Skeletal muscle satellite cell (primary cell): ENCODE data around the gene PRKD2.

Experiments
- H3K27me3 ChIP-seq: 2 replicates; pipeline ENCODE4 v1.7.0; 2013; ENCODE audit warnings: low read length; ENCODE audit not compliant: control insufficient read depth, insufficient read depth
- H3K36me3 ChIP-seq: 2 replicates; pipeline ENCODE4 v1.7.0; 2013; ENCODE audit warnings: mild to moderate bottlenecking, control low read depth, low read length; ENCODE audit not compliant: insufficient read depth
- H3K4me1 ChIP-seq: 2 replicates; pipeline ENCODE4 v1.7.0; 2013; ENCODE audit warnings: low read length; ENCODE audit not compliant: control insufficient read depth, insufficient read depth
- H3K4me2 ChIP-seq: 2 replicates; pipeline ENCODE4 v1.7.0; 2013; ENCODE audit warnings: mild to moderate bottlenecking, low read length
- H3K4me3 ChIP-seq: 2 replicates; pipeline ENCODE4 v1.7.0; 2013; ENCODE audit warnings: low read length
- H3K9ac ChIP-seq: 2 replicates; pipeline ENCODE4 v1.7.0; 2013; ENCODE audit warnings: mild to moderate bottlenecking, low read depth, low read length, moderate library complexity
- H3K9me3 ChIP-seq: replicated peaks from 2 replicates; pipeline ENCODE4 v1.7.0; 2013; ENCODE audit warnings: mild to moderate bottlenecking, control low read depth, low read length

Gene PRKD2

DNA sequence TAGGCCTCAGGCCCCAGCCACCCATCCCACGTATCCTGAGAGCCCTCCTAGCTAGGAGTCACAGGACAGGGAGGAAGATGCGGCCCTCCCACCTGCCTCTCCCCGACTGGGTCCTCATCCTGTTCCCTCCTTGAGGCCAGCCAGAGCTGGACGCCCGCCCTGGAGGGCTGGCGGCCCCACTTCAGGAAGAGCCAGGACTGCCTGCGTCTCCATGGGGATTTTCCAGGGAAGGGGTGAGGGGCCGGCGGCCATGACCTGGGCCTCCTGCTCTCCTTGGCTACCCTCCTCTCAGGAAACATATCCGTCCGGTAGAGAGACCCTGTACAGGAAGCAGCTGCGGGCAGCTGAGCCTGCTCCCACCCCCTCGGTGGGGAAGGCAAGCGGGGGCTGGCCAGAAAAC is 11.3 kb upstream of the PRKD2 start:
- no peak overlapping the region for H3K4me3 ChIP-seq
- H3K36me3 ChIP-seq = peaks cover 91% of the 10 kb centered on the region
- no peaks in the 10 kb centered on the region for H3K27me3 ChIP-seq
- no peaks in the 10 kb centered on the region for H3K9me3 ChIP-seq
- no peak overlapping the region for H3K9ac ChIP-seq
- no peak overlapping the region for H3K4me2 ChIP-seq
- H3K4me1 ChIP-seq = peaks cover 32% of the 10 kb centered on the region

DNA sequence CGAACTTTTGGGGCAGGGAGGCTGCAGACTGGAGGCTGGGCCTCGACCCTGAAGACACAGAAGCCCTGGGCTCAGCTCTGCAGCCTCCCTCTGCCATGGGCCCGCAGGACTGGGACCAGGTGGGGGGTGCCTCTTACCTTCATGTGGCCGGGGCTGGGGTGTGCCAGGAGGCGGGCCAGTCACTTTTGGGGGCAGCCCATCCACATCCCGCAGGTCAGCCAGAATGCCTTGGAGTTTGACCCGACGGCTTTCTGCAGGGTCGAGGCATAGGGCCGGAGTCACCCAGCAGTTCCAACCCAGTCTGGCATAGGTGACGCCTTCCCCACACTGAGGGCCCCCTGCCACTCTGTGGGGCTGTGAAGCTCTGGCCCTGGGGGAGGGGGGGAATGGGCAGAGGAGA is 10.8 kb upstream of the PRKD2 start:
- Histone ChIP-seq H3K27me3 (no peaks in the 10 kb centered on the region), H3K4me1 (peaks cover 31% of the 10 kb centered on the region), H3K4me2 (no peak overlapping the region), H3K4me3 (no peak overlapping the region), H3K9me3 (no peaks in the 10 kb centered on the region), H3K36me3 (peaks cover 91% of the 10 kb centered on the region), H3K9ac (no peak overlapping the region)

DNA sequence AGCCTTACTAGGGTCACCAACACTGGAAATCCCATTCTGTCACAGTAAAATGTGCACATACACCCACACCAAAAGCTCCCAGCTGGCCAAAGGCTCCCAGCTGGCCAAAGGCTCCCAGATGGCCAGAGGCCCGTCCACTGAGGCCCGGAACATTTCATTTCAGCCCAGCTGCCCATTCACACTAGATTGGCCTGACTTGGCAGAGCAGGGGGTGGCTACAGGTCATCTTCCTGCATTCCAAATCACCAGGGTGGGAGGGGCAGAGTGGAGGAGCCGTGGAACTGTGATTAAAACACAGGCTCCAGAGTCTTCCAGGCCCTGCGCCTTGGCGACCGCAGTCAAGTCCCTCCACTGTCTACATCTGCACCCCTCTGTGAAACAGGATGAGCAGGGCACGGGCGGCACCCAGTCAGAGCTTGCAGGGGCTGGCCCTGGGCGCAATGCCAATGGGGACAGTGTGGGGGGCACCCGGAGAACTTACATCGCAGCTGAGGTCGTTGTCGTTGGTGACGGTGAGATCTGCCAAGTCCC is 10.1 kb upstream of the PRKD2 start:
- H3K36me3 ChIP-seq = peaks cover 91% of the 10 kb centered on the region
- peaks cover 25% of the 10 kb centered on the region for H3K4me1 ChIP-seq
- no peak overlapping the region for H3K9ac ChIP-seq
- H3K4me2 ChIP-seq = no peak overlapping the region
- H3K9me3 ChIP-seq = no peaks in the 10 kb centered on the region
- H3K4me3 ChIP-seq = no peak overlapping the region
- no peaks in the 10 kb centered on the region for H3K27me3 ChIP-seq

DNA sequence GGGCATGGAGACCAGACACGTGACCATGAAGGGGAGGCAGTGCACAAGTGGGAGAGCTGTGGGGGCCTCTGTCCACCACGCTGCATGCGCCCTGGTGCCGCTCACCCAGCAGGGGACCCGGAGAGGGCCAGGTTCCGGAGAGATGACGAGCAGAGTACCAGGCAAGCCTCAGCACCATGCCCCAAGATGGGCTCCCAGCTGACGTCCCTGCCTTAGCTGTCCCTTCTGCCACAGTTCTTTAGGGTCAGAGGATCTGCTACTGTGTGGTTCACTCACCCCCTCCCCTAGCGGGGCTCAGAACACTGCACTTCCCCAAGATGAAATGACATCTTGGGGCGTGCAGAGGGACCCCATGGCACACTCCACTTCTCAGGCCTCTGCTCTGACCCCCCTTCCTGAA is 9.6 kb upstream of the PRKD2 start:
- Histone ChIP-seq H3K9ac (no peak overlapping the region), H3K36me3 (peaks cover 91% of the 10 kb centered on the region), H3K4me2 (no peak overlapping the region), H3K4me1 (peaks cover 20% of the 10 kb centered on the region), H3K4me3 (no peak overlapping the region), H3K27me3 (no peaks in the 10 kb centered on the region), H3K9me3 (no peaks in the 10 kb centered on the region)

DNA sequence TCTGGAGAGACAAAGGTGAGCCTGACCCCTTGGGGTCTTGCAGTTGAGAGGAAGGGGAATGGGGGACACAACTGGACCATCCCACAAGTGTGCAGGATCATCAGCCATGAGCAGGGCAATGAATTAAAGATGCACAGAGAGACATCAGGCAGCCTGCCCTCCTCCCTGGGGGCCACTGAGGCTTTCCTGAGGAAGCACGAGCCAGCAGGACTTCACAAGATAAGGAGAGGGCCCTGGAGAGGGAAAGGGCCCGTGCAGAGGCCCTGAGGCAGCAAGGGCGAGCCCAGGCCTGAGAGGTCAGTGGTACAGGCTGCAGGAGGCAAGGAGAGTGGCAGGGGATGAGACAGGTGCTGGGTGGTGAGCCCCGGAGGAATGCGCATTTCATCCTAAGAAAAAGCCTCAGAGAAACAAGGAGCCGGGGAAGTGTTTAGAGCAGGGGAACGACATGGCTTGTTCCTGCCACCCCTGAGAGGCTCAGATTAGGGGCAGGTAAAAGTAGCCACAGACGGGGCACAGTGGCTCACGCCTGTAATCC is 9.0 kb upstream of the PRKD2 start:
- Histone ChIP-seq H3K4me1 (peaks cover 14% of the 10 kb centered on the region), H3K4me2 (no peak overlapping the region), H3K4me3 (no peak overlapping the region), H3K9ac (no peak overlapping the region), H3K36me3 (peaks cover 94% of the 10 kb centered on the region), H3K27me3 (no peaks in the 10 kb centered on the region), H3K9me3 (no peaks in the 10 kb centered on the region)

DNA sequence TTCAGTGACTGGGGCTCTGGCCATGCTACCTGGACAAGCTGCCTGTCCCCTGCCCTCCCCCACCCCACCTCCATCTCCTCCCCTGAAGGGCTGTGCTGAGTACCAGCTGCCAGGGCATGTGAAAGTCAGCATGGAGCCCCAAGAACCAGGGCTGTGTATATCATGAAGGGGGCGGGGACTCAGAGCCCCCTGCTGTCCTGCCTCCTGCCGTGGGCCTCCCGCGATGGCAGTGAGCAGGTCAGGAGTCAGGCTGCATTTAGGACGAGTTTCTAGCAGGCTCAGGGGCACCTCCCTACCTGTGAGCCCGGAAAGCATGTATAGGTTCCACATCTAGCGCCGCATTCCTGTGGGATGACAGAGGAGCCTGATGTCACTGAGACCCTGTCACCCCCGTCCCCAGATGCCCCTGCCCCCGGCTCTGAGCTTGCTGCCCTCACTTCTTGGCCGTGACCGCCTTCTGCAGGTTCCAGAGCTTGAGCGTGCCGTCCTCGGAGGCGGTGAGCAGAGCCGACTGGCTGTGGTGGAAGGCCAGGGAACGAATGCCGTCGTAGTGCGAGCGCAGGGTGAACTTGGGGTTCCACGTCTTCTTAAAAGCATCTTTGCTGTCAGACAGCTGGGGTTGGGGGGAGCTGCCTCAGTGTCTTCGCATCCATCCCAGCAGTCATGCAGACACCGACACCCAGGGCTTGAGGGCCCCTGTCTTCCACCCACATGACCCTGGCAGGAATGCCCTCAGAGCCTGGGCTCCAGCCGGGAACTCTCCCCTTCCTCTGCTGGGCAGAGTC is 8.3 kb upstream of the PRKD2 start:
- H3K9me3 ChIP-seq = no peaks in the 10 kb centered on the region
- H3K9ac ChIP-seq = no peak overlapping the region
- H3K36me3 ChIP-seq = peaks cover 94% of the 10 kb centered on the region
- no peak overlapping the region for H3K4me3 ChIP-seq
- H3K4me2 ChIP-seq = no peak overlapping the region
- H3K4me1 ChIP-seq = peaks cover 7% of the 10 kb centered on the region
- no peaks in the 10 kb centered on the region for H3K27me3 ChIP-seq

DNA sequence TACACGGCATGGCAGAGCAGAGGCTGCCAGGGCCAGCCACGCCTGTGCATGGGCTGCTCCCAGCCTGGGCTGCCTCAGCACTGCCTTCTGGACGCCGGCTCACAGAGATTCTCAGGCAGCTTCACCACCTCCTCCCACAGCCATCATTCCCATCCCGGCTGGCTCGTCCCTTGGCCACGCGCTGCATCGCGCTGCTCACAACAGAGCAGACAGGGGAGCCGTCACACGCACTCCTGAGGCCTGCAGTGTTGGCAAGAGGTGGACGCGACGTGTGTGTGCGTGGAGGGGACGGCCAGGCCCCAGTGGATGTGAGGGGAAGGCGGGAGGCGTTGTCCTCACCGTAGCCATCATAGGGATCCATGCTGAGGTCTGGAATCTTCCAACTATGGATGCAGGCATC is 7.6 kb upstream of the PRKD2 start:
- Histone ChIP-seq H3K36me3 (peaks cover 92% of the 10 kb centered on the region), H3K4me3 (no peak overlapping the region)

DNA sequence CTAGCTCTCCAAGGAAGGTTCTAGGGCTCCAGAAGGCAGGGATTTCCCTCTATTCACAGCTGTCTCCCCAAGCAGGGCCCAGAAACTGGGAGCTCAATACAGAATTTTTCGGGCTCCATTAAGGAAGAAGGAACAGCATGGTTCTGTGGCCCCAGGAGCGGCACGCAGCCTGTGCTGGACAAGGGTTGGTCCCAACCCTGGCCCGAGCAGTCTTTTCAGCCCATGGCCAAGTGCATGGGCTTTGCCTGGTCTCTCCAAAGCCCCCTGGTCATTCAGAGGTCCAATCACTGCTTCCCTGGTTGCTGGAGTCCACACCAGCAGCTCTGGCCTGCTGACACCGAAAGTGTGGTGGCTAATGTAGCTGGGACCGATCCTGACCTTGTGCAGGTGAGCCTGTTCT is 6.6 kb upstream of the PRKD2 start:
- Histone ChIP-seq H3K4me2 (no peak overlapping the region), H3K27me3 (no peaks in the 10 kb centered on the region), H3K9ac (no peak overlapping the region), H3K4me1 (peaks cover 7% of the 10 kb centered on the region), H3K36me3 (peaks cover 90% of the 10 kb centered on the region), H3K9me3 (no peaks in the 10 kb centered on the region), H3K4me3 (no peak overlapping the region)

More for the DNA sequence above, 7.6 kb upstream of the PRKD2 start:
- Histone ChIP-seq H3K9me3 (no peaks in the 10 kb centered on the region), H3K27me3 (no peaks in the 10 kb centered on the region), H3K4me1 (peaks cover 7% of the 10 kb centered on the region), H3K9ac (no peak overlapping the region), H3K4me2 (no peak overlapping the region)

DNA sequence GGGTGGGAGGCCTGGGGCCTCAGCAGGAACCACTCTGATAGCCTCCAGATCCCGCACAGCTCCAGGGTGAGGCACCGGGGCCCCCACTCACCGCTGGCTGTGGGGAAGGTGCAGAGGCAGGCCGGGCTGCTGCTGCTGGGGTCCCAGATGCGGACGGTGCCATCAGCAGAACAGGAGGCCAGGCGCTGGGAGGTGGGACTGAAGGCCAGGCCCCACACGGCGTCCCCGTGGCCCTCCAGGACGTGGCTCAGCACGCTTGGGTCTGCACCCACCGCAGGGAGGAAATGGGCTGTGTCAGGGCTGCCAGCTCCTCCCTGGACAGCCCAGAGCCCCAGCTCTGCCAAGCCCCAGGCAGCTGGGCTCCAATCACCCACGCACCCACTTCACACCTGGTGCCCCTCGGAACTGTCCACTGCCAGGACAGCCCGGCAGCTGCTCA is 6.1 kb upstream of the PRKD2 start:
- H3K9ac ChIP-seq = no peak overlapping the region
- H3K36me3 ChIP-seq = peaks cover 86% of the 10 kb centered on the region

DNA sequence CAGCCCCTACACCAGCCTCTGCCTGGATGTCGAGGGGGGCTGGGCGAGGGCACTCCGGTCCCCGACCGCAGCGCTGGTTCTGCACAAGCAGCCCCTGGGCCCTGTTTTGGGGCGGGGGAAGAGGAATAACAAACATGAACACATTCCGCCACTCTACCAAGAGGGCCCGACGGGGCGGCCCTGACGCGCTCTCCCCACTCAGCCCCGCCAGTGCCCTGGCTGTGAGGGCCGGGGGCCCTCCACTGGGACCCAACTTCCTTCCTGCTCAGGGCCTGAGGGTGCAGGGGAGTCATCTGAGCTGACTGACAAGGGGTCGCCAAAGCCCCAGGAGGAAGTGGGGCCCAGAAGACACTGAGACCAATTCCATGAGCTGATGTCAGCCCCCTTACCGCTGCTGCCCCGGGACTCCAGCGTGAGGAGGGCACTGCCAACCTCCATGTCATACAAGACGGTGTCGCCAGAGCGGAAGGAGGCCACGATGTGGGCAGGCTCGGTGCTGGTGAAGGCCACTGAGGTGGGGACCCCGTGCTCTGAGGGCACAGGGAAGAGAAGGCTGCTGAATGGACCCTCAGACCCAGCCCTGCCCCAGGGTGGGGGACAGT is 5.6 kb upstream of the PRKD2 start:
- H3K4me3 ChIP-seq = no peak overlapping the region
- H3K36me3 ChIP-seq = peaks cover 80% of the 10 kb centered on the region
- no peaks in the 10 kb centered on the region for H3K27me3 ChIP-seq
- no peaks in the 10 kb centered on the region for H3K9me3 ChIP-seq
- no peak overlapping the region for H3K9ac ChIP-seq
- H3K4me1 ChIP-seq = peaks cover 11% of the 10 kb centered on the region
- H3K4me2 ChIP-seq = no peak overlapping the region

More for the DNA sequence above, 6.1 kb upstream of the PRKD2 start:
- Histone ChIP-seq H3K4me2 (no peak overlapping the region), H3K27me3 (no peaks in the 10 kb centered on the region), H3K4me1 (peaks cover 7% of the 10 kb centered on the region), H3K9me3 (no peaks in the 10 kb centered on the region), H3K4me3 (no peak overlapping the region)

DNA sequence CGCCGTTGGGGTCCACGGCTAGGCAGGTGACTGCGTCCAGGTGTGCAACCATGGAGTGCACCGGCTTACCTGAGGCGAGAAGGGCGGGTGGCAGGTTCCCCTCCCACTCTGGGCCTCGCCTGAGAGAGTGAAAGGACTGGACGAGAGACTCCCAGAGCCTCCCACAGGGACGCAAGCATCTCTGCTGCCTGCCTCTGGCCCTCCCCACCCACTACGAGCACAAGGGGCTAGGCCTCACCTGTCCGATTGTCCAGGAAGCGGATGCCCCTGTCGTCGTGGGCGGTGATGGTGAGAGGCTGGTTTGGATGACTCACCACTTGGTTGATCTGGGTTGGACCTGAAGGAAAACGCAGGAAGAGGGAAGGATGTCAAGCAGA is 5.1 kb upstream of the PRKD2 start:
- Histone ChIP-seq H3K4me3 (no peak overlapping the region), H3K9ac (no peak overlapping the region), H3K27me3 (no peaks in the 10 kb centered on the region), H3K36me3 (peaks cover 75% of the 10 kb centered on the region), H3K4me1 (peaks cover 8% of the 10 kb centered on the region), H3K4me2 (no peak overlapping the region), H3K9me3 (no peaks in the 10 kb centered on the region)
